HG03558 (cell line): ENCODE data around the gene GLB1L2.
"Not testable (repeated sequence)": the region's sequence is repeated elsewhere in the genome, so short reads cannot be mapped to it uniquely, and the experiment has no call there.

Experiments used
- ATAC-seq: cut with Tn5 transposase; IDR thresholded peaks from one replicate; pipeline ENCODE4 v1.9.1; 2021; ENCODE audit warnings: moderate number of reproducible peaks; ENCODE audit not compliant: unreplicated experiment; ENCODE audit errors: extremely low read depth

Gene GLB1L2

GRCh38 chr11:134322553-134322952, 9.2 kb upstream of the GLB1L2 start:
- ATAC-seq: no peak

DNA sequence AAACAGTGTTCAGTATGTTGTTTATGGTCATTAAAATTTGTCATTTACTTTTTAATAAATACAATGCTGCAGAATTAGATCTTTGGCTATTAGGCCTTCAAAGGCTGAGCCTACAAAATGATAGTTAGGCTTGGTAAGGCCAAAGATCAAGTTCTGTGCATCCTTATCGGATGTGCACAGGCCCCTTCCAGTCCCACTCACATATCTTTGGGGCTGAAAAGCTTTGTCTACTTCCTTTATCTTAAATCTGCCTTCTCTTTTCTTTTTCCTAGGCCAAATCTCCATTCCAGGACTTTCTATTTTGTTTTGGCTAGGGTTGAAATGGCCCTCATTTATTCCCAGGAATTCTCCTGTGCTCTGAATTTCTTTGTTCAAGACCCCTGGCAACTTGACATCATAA, 3.4 kb upstream of the GLB1L2 start:
- ATAC-seq: no peak

- no peak for ATAC-seq
These were observed 1.0 kb upstream of the GLB1L2 start for GRCh38 chr11:134330611-134331353.

GRCh38 chr11:134332189-134332631, 422 bp downstream of the GLB1L2 start:
- ATAC-seq: no peak

DNA sequence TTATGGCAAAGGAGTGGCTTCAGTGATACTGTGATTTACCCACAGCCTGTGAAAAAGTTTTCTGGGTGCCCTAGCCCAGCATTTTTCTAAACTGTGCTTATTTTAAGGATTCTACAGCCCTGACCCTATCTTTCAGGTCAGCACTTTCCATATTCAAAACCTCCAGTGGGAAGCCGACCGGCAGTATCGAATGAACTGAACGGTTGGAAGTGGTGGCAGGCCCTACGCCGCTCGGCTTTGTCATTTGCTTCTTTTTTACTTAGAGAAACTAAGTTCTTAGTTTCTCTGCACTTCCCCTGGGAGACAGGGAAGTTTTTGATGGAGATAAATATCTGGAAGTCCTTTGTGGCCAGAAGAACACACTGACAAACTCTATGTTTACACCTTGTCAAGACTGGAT, 994 bp downstream of the GLB1L2 start:
- no peak for ATAC-seq

GRCh38 chr11:134333312-134333711, 1.5 kb downstream of the GLB1L2 start:
- ATAC-seq: no peak

DNA sequence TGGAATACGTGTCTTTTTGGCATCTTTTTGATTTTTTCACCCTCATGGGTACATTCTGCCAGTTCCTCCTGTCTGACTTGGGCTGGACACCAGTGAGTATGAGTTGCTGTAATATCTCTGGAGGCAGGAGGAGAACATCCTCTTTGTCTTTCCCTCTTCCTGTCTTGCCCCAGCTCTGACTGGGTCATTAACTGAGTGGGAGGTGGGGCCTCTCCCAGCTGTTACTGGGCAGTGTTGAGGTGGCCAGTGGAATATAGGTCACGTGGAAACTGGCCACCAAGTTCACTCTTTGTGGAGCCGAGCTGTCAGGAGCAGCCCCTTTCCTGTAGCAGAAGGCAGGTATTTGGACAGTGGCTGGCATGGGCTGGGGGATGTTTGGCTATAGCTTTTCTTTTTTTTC, 2.2 kb downstream of the GLB1L2 start:
- ATAC-seq: no peak

GRCh38 chr11:134334796-134335571, 3.2 kb downstream of the GLB1L2 start:
- no peak for ATAC-seq

- no peak for ATAC-seq
These were observed 5.3 kb downstream of the GLB1L2 start for GRCh38 chr11:134337051-134337450.

DNA sequence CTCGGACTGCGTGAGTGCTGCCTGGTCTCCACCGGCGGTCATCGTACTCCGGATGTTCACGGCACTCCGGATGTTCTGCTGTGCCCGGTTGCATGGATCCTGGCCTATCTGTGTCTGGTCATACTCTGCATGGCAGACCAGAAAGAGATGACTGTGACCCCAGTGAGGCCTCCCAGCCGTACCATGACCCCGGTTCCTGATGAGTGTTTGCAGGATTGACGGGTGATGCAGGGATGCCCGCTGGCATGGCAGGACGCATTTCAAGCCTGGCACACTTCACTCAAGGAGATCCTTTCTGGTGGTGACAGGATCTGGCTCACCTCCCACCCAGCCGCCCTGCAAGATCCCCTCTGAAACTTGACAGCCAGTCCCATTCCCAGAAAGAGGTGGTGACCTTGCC, 6.3 kb downstream of the GLB1L2 start:
- no peak for ATAC-seq

DNA sequence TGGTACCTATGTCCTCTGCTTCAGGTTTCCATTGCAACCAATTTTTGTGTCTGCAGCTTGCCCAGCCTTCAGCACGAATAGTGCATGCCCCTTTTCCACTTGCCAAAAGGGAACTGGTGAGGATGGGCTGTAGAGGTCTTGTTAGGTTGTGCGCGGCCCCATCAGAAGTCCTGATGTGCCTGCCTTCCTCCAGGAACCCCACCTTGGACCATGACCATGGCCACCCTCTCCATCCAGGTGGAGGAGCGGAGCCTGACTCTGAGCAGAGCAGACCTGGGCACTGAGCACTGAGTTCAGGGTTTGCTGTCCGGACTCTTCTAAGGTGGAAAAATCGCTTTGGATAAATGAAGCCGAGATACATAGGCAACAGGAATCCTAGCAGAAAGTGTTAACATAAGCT, 6.9 kb downstream of the GLB1L2 start:
- no peak for ATAC-seq

GRCh38 chr11:134339756-134340155, 8.0 kb downstream of the GLB1L2 start:
- no peak for ATAC-seq

GRCh38 chr11:134340354-134340964, 8.7 kb downstream of the GLB1L2 start:
- no peak for ATAC-seq

DNA sequence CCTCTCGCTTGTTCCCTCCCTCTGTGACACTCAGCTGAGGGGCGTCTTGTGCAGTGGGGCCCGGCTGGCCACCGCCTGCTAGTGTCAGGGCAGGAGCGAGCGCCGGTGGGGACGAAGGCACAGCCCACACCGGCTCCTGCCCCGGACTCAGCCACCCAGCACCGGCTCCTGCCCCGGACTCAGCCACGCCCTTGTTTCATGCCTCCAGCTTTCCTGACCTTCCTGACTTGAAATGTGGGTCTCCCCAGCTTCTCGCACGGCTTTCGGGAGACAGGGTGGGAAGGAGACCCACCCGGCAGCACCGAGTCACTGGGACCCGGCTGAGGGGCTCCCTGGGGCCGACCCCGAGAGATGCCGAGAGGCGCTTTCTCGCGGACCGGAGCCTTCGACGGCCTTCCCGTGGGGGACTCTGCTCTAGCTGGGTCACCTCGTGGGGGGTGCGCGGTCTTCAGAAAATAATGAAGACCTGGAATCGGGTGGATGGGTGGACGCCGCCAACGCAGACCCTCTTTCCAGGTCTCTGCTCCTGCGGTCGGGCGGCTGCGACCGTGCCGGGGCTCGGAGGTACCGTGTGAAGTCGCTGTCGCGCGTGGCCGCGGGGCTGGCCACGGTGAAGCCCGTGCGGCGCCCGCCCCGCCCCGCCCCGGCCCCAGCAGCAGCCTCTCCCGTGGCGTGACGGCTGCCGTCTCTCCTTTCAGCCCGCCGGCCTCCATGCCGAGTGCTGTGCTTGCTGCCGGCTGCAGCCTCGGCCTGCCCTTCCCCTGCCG, 10.2 kb downstream of the GLB1L2 start:
- ATAC-seq: no peak

DNA sequence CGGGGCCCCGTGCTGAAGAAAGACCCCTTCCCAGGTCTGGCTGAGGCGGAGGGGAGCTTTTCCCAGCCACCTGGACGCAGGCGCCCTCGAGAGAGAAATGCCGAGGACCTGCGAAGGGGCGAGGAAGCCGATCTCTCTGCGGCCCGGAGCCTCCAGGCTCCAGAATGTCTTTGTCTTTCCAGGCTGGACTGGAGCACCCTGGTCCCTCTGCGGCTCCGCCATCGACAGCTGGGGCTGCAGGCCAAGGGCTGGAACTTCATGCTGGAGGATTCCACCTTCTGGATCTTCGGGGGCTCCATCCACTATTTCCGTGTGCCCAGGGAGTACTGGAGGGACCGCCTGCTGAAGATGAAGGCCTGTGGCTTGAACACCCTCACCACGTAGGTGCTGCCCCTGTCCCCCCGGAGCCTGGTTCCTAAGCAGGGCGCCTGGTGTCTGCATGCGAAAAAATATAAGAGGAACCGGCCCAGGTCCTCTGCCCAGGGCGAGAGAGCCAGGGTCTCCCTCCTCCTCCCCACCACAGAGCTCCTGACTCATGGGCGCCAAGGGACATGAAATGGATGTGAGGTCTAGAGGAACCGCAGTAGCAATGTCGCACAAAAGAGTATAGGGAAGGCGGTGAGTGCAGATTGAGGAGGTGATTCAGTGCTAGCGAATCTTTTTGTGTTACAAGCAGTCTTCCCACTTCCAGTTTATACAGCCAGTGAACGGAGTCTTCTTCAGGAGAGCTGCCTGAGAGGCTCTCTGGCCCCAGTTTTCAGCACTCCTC, 11.0 kb downstream of the GLB1L2 start:
- no peak for ATAC-seq

- ATAC-seq: no peak
These were observed 11.9 kb downstream of the GLB1L2 start for GRCh38 chr11:134343646-134344045.

GRCh38 chr11:134344497-134345236, 12.9 kb downstream of the GLB1L2 start:
- ATAC-seq: not testable (repeated sequence)

DNA sequence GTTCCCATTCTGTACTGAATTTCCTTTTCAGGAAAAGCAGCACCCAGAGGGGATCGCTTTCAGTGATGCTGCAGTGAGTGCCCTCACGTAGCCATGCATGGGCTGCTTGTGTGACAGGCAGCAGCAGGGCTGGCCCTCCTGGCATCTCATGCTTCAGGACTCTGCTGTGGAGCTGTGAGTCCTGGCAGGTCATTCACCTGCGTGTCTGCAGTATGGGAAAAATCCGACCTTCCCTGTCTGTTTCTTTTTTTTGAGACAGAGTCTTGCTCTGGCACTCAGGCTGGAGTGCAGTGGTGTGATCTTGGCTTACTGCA, 13.4 kb downstream of the GLB1L2 start:
- ATAC-seq: no peak
